HG02840 (cell line): ENCODE data around the gene SYNM.

ENCODE experiments used
- ATAC-seq: cut with Tn5 transposase; IDR thresholded peaks from one replicate; pipeline ENCODE4 v1.9.1; 2021; ENCODE audit warnings: mild to moderate bottlenecking, moderate library complexity, moderate number of reproducible peaks; ENCODE audit not compliant: unreplicated experiment, low FRiP score

Gene SYNM

GRCh38 chr15:99085413-99086326 lies 19.2 kb upstream of the SYNM start:
- no peak for ATAC-seq

- no peak for ATAC-seq
These were observed 18.6 kb upstream of the SYNM start for GRCh38 chr15:99086327-99086667.

DNA sequence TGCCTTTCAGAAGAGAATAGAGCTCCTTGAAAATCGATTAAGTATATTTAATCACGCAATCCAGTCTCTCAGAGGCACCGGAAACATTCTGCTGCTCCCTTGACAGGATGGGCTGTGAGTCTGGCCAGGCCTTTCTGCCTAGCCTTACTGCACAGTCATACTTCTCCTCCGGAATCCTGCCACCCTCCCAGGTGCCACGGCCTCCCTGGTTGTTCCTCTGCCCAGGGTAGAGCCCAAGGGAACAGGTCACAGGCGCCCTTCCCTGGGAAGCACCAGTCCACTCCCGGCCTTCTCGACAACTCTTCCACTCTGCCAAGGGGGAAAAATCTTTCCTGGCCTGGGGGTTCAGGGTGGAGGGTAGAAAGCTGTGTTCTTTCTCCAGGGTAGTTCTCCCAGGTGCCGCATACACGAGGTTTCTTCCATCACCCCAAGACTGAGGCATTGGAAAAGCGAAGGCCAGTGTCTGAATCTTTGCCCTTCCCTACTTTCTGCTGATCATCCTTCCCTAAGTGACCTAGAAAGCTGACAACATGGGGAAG lies 17.4 kb upstream of the SYNM start:
- ATAC-seq = no peak

DNA sequence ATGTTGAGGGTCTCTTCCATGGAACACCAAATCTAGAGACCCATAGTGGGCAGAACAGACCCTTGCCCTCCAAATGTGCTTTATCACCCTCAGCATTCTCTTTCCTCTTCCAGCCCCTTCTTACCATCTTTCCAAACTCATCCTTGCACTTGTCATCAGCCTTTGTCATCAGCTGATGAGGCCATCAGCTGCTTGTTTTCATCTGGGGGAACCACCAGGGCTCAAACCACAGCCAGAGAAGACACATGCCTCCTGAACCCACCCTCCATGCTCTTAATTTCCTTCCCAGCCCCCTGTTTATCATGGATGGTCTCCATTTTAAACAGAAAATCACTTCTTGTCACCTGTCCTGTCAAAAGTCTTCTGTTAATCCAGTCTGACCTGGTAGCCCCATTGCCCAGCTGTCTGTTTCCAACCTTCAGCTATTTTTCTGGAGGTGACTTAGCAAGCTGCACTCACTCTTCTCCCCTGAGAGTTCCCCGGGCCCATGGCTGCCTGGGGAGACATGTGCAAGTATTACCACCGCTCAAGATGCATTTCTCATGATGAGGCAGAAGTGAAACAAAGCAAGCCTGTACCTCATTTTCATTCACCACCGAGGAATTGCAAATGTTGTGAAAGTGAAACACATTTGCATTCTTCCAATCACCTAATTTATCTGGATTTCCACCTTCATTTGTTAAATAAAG lies 14.7 kb upstream of the SYNM start:
- ATAC-seq = peak; percentile 99

DNA sequence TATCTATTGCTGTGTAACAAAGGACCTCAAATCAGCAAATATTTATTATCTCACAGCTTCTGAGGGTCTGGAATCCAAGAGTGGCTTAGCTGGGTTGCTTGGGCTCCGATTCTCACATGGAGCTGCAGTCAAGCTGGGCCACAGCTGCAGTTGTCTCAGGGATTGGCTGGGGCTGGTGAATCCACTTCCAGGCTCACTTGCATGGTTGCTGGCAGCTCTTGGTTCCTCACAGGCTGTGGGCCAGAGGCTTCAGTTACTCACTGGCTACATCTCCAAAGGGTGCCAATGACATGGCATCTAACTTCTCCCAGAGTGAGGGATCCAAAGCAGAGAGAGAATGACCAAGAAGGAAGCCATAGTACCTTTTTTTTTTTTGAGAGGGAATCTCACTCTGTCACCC lies 13.9 kb upstream of the SYNM start:
- no peak for ATAC-seq

- ATAC-seq = no peak
These were observed 12.2 kb upstream of the SYNM start for GRCh38 chr15:99092554-99093172.

DNA sequence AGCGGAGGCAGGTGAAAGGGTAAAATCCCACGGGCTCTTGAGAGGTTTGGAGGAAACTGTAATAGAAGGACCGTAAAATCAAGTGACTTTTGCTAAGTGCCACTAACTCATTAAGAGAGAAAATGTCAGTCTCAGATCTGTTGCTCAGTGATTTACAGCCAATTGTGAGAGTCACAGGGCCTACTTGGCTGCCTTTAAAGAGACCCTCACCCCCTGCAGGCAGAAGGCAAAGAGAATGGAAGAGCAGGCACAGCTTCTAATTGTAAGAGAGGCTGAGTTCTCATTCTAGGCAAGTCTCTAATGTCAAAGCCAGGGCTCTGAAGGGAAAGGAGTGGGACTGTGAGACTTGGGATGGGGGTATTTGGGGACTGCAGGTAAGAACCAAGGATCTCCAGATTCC lies 9.3 kb upstream of the SYNM start:
- no peak for ATAC-seq

DNA sequence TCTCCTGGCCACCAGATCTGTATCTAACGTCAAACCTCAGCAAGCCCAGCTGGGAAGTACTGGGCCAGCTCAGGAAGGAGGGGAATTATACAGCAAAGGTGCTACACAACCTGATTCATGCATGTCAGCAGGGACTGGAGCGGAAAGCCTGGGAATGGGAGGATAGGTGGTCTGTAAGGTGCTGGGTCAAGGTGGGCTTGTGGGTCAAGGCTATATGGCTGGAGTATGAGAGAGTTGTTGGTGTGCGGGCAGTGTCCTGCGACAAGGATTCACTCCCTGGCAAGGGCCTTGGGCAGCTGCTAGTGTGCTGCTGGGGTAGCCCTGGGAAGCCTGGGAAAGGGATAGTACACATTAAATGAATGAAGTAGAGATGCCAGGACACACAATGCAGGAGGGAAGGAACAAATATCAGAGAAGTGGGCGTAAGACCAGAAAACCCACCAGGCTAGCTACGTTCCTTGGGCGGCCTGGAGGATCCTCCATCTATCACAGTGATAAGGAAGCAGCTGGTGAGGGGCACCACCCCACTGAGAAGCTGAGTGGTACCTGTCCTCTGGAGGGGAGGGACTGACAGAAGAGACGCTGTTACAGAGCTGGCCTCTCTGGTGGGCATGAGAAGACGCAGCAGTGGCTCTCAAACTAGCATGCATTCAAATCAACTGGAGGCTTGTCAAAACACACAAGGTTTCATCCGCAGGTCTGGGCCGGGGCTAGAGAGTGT lies 8.5 kb upstream of the SYNM start:
- no peak for ATAC-seq

GRCh38 chr15:99096894-99097426 lies 7.9 kb upstream of the SYNM start:
- no peak for ATAC-seq

- ATAC-seq = no peak
These were observed 7.2 kb upstream of the SYNM start for GRCh38 chr15:99097441-99098410.

- ATAC-seq = no peak
These were observed 6.5 kb upstream of the SYNM start for GRCh38 chr15:99098426-99098825.

GRCh38 chr15:99098991-99099390 lies 5.9 kb upstream of the SYNM start:
- ATAC-seq = no peak

GRCh38 chr15:99099661-99100060 lies 5.2 kb upstream of the SYNM start:
- no peak for ATAC-seq

DNA sequence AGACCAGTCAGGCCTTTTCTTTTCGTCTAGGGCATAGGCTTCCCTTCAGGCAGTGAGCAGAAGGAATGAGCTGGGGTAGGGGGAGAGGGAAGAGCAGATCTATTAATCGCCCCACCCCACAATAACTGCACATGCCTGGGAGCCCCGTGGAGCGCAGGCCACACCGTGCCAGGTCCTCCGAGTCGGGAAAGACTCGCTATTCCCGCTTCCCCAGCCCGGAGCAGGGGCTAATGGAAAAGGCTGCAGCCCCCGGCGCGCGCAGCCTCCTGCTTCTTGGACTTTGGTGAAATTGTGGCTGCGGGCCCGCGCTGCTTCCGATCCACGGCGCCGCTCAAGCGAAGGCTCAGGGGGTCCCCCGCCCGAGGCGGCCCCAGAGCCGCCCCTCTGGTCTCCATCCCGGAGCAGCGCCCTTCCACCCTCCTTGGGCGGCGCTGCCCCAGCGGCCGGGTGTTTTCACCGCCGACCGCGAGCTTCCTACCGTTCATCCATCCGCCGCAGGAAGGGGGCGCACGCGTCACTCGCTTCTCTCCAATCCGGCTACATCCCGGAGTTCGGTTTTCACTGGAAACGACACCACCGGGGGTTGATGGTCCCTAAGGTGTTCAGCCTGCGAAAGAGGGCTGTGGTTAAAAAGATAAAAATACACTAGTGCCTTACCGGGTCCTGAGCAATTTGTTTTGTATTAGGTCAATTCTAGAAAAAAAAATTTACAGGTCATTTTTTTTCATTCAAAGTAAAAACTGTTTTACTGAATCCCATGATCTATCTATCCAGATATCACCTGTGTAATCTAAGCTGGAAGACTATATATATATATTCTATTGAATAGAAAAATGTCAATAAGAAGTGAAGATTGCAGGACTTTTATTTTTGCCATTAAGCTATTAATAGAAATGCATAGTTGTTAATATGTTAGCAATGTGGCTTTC lies 4.4 kb upstream of the SYNM start:
- no peak for ATAC-seq

DNA sequence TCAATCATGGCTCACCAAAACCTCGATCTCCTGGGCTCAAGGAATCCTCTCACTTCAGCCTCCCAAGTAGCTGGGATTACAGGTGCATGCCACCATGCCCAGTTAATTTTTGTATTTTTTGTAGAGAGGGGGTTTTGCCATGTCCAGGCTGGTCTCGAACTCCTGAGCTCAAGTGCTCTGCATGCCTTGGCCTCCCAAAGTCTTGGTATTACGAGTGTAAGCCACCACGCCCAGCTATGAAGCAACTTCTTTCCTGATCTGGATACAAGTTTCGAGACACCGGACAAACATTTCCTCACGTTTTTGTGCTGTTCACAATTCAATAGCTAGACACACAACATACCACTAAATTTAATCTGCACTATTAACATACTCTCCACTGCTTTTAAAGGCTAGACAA lies 3.4 kb upstream of the SYNM start:
- no peak for ATAC-seq

DNA sequence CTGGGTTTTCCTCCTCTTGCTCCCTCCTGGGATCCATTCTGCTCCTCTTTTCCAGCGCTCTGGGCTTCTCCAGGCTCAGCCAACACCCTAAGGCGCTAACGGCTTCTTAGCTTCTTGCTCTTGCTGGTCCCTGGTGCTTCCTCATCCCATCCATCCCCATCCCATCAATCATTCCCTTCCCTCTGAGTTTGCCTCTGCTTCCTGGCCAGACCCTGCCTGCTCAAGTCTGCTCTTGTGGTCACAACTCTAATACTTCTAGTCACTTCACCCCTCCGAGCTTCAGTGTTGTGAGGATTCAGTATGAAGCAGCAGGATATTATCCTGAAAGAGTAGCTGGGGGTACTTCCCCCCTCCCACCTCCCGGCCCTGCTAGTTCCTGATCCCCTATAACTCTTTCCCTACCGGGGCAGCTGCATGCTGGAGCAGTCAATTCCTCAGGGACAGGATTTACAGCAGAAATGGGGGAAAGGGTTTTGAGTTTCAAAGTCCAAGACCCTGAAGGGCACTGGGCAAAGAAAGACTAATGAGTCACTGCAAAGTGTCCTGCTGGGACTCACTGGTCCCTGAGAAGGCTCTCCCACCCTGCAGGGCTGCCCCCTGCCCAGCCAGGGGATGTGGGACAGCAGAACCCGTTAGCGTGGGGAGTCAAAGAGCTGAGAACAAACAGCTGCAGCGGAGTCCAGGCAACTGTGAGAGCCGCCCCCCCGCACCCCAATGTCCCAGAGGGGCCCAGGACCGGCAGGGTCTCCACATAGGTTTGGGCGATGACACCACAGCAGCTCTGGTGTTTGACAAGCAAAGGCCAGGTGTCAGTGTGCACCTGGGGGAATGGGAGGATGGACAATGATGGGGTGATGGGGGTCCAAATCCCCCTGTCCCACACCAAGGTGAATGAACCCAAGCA lies 2.3 kb upstream of the SYNM start:
- no peak for ATAC-seq

DNA sequence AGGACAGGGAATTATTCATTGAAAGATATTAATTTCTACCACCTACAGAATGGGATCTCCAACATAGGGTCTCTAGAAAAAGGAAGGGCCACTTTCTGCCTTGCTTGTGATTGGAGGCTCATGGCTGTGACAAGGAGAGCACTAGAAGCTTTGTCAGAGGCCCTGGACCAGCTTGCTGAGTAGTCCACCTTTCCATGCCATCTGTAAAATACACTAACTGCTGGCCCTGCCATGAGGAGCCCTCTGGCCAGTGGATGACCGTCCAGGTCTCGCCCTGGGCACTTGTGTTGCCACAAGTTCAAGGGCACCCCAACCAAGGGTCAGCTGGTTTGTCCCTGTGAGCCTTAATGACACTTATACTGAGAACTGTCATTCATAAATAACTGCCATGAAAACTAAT lies 1.6 kb upstream of the SYNM start:
- ATAC-seq = no peak
